BJ (cell line): Measurements from ENCODE around the gene SREK1. TPM values are rescaled to one million over a fixed set of nuclear protein-coding genes. Genes with fewer than 3 reads are reported as not detected.

Experiments used
- CTCF ChIA-PET: fragments of 350-600 bp; formaldehyde crosslinking; extraction: SDS; loops from one replicate; lab custom pipeline; 2021; ENCODE audit warnings: antibody characterized with exemption, inconsistent platforms; lab: Yijun Ruan, JAX
- POLR2A ChIA-PET: fragments of 300-600 bp; sonication (Branson Sonifier 250); formaldehyde crosslinking; extraction: SDS; loops from one replicate; lab custom pipeline; 2021; ENCODE audit warnings: antibody characterized with exemption; lab: Charles Lee
- DNase-seq: peaks from one replicate; pipeline ENCODE4 v3.0.0-alpha.2; 2011; ENCODE audit warnings: low read depth
- H3K27me3 ChIP-seq: 2 replicates; pipeline ENCODE4 v1.6.0; 2011; ENCODE audit warnings: low read length; ENCODE audit not compliant: control insufficient read depth, insufficient read depth
- H3K36me3 ChIP-seq: 2 replicates; pipeline ENCODE4 v1.5.1; 2011; ENCODE audit warnings: low read length; ENCODE audit not compliant: control insufficient read depth, insufficient read depth
- H3K4me3 ChIP-seq: 2 replicates; pipeline ENCODE4 v1.5.1; 2011; ENCODE audit warnings: low read depth, mild to moderate bottlenecking, control low read depth, low read length
- CTCF ChIP-seq: IDR thresholded peaks from 2 replicates; pipeline ENCODE4 v1.5.1; 2011; ENCODE audit warnings: low read depth, mild to moderate bottlenecking, control low read depth, inconsistent platforms, low read length, moderate library complexity; ENCODE audit not compliant: insufficient read depth
- polyA plus RNA-seq: library from polyadenylated mRNA; depleted of rRNA; stranded (reverse); fragments of >200 nt; gene quantifications from 2 replicates; pipeline ENCODE4 v1.2.3, GENCODE V29; 2011

Gene SREK1
- polyA plus RNA-seq, 1 experiment = 34.1 TPM

- no peak for TF ChIP-seq CTCF
- DNase-seq = no peak
- CTCF ChIA-PET = interaction anchor here (0.6 kb wide), 1 partner anchor 96 kb away, joined by 4 read pairs; no protein-coding TSS in a partner anchor
- no peak overlapping the region for H3K4me3 ChIP-seq
- POLR2A ChIA-PET = no interaction called here
- no peaks in the 10 kb centered on the region for H3K27me3 ChIP-seq
- peaks cover 2% of the 10 kb centered on the region for H3K36me3 ChIP-seq
These were observed 17.3 kb downstream of the SREK1 start for GRCh38 chr5:66161356-66161755.

GRCh38 chr5:66164044-66164790 lies 20.1 kb downstream of the SREK1 start:
- H3K27me3 ChIP-seq = no peaks in the 10 kb centered on the region
- ChIA-PET POLR2A (interaction anchor here (0.6 to 0.8 kb wide), 2 partner anchors 20 to 491 kb away, joined by 3 to 4 read pairs; partner anchors contain the start of gene SREK1), CTCF (interaction anchor here (0.8 to 2.6 kb wide), 4 partner anchors 11 to 420 kb away, joined by 3 to 10 read pairs (median 3); no protein-coding TSS in a partner anchor)
- H3K4me3 ChIP-seq = no peak overlapping the region
- DNase-seq = peak; percentile 63
- H3K36me3 ChIP-seq = peaks cover 4% of the 10 kb centered on the region
- TF ChIP-seq CTCF = no peak

- CTCF ChIA-PET = no interaction called here
- DNase-seq = no peak
- peaks cover 4% of the 10 kb centered on the region for H3K36me3 ChIP-seq
These were observed 24.1 kb downstream of the SREK1 start for GRCh38 chr5:66168226-66168625.

GRCh38 chr5:66169534-66169933 lies 25.4 kb downstream of the SREK1 start:
- no peak overlapping the region for H3K4me3 ChIP-seq
- ChIA-PET CTCF (interaction anchor here (0.7 kb wide), 1 partner anchor 137 kb away, joined by 5 read pairs; no protein-coding TSS in a partner anchor), POLR2A (no interaction called here)
- H3K27me3 ChIP-seq = no peaks in the 10 kb centered on the region
- TF ChIP-seq CTCF = no peak
- peaks cover 4% of the 10 kb centered on the region; the same call in 1 of the 2 replicates for H3K36me3 ChIP-seq
- no peak for DNase-seq

More at GRCh38 chr5:66168226-66168625, 24.1 kb downstream of the SREK1 start:
- Histone ChIP-seq H3K27me3 (no peaks in the 10 kb centered on the region), H3K4me3 (no peak overlapping the region)
- POLR2A ChIA-PET = no interaction called here
- no peak for TF ChIP-seq CTCF

GRCh38 chr5:66170195-66170919 lies 26.3 kb downstream of the SREK1 start:
- ChIA-PET CTCF (interaction anchor here (0.9 kb wide), 1 partner anchor 408 kb away, joined by 3 read pairs; no protein-coding TSS in a partner anchor), POLR2A (no interaction called here)
- DNase-seq = no peak
- peaks cover 6% of the 10 kb centered on the region for H3K36me3 ChIP-seq
- H3K4me3 ChIP-seq = no peak overlapping the region
- no peak for TF ChIP-seq CTCF
- H3K27me3 ChIP-seq = no peaks in the 10 kb centered on the region
